Measurements from ENCODE around the gene ACTR3.

DNA sequence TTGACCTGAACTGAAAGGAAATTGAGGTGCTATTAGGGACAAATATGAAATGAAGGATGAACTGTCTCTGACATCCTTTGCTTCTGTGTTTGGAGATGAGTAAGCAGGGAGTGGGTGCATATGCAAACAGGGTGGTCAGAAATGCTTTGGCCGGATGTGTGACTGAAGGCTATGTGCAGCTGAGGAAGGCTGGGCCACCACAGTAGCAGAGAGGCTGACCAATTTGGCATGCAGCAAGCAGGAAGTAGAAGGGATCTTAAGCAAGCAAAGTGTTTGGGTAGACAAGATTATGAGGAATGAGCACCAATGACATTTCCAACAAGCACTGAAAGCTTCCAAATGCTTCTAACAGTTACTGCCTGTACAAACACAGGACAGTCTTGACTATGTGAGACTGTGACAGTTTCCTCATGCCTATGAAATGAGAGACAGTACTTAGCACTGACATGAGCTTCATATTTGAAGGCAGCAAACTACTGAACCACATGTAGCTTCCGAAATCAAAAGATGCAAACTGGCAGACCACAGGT lies 3.3 kb upstream of the ACTR3 start:
- no peak for TF ChIP-seq POLR2A (IDR thresholded peaks at IDR 0.05)
- TF ChIP-seq, protein P1, sequence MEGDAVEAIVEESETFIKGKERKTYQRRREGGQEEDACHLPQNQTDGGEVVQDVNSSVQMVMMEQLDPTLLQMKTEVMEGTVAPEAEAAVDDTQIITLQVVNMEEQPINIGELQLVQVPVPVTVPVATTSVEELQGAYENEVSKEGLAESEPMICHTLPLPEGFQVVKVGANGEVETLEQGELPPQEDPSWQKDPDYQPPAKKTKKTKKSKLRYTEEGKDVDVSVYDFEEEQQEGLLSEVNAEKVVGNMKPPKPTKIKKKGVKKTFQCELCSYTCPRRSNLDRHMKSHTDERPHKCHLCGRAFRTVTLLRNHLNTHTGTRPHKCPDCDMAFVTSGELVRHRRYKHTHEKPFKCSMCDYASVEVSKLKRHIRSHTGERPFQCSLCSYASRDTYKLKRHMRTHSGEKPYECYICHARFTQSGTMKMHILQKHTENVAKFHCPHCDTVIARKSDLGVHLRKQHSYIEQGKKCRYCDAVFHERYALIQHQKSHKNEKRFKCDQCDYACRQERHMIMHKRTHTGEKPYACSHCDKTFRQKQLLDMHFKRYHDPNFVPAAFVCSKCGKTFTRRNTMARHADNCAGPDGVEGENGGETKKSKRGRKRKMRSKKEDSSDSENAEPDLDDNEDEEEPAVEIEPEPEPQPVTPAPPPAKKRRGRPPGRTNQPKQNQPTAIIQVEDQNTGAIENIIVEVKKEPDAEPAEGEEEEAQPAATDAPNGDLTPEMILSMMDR (IDR thresholded peaks at IDR 0.05), result no peak
